Esophagus squamous epithelium (tissue), 5 donors: ENCODE measurements around the gene ZBED1. TPM values are rescaled to one million over a fixed set of nuclear protein-coding genes. Genes with fewer than 3 reads are reported as not detected.

Experiments
- DNase-seq: peaks from one replicate; lab custom pipeline; 2025; lab: John Stamatoyannopoulos, UW
- H3K27ac ChIP-seq, 4 donors: fragments of 200-600 bp; sonication (generic); one replicate each; pipeline ENCODE4 v1.5.1; 2016 to 2019; ENCODE audit warnings: mild to moderate bottlenecking in 1 of 4
- H3K27me3 ChIP-seq, 4 donors: fragments of 200-600 bp; sonication (generic); 1 replicate in 3 of 4; 2 replicates in 1 of 4; pipeline versions ENCODE4 v1.5.1 to v1.6.0; 2017 to 2021; ENCODE audit warnings: antibody characterized with exemption in 1 of 4
- H3K36me3 ChIP-seq, 3 donors: fragments of 200-600 bp; sonication (generic); one replicate each; pipeline ENCODE4 v1.5.1; 2016 to 2019
- H3K4me1 ChIP-seq, 3 donors: fragments of 200-600 bp; sonication (generic); one replicate each; pipeline ENCODE4 v1.5.1; 2017 to 2019
- H3K4me3 ChIP-seq, 4 donors: fragments of 200-600 bp; sonication (generic); 1 replicate in 3 of 4; 2 replicates in 1 of 4; pipeline ENCODE4 v1.5.1; 2016 to 2019; ENCODE audit warnings: mild to moderate bottlenecking in 2 of 4, moderate library complexity in 1 of 4
- H3K9me3 ChIP-seq, 3 donors: fragments of 200-600 bp; sonication (generic); one replicate each; pipeline ENCODE4 v1.5.1; 2016 to 2019
- CTCF ChIP-seq, 6 experiments: fragments of 450-650 bp in 4 of 6; fragments of 200-600 bp in 2 of 6; sonication (generic) in 2 of 6; IDR thresholded peaks; one replicate each; pipeline ENCODE4 v1.5.1; 2016 to 2019; ENCODE audit warnings: antibody characterized with exemption in 6 of 6, mild to moderate bottlenecking in 4 of 6, moderate library complexity in 4 of 6
- POLR2A ChIP-seq, 4 donors: fragments of 450-650 bp; IDR thresholded peaks; one replicate each; pipeline ENCODE4 v1.6.1; 2017; ENCODE audit warnings: antibody characterized with exemption in 4 of 4, mild to moderate bottlenecking in 4 of 4, moderate library complexity in 3 of 4
- WGBS, 2 donors: methylation state at CpG; one replicate each; pipeline ENCODE4 v1.1.5; 2018; 5-methylcytosine and 5-hydroxymethylcytosine counted together
- intact Hi-C: fragments of 100-400 bp; cut with DNase I; formaldehyde crosslinking; loops from one replicate; pipeline ENCODE4 v1.15.0; 2022
- total RNA-seq, 4 donors: library from RNA; depleted of rRNA; stranded (reverse); fragments of >200 nt; gene quantifications; one replicate each; pipeline ENCODE4 v1.1.0, GENCODE V29; 2016
- donor health status: DM: yes; HTN: yes; CAD: no.

Gene ZBED1
- total RNA-seq, 4 donors from 2014 or later: 17.5 to 31.0 (median 25.5) TPM

DNA sequence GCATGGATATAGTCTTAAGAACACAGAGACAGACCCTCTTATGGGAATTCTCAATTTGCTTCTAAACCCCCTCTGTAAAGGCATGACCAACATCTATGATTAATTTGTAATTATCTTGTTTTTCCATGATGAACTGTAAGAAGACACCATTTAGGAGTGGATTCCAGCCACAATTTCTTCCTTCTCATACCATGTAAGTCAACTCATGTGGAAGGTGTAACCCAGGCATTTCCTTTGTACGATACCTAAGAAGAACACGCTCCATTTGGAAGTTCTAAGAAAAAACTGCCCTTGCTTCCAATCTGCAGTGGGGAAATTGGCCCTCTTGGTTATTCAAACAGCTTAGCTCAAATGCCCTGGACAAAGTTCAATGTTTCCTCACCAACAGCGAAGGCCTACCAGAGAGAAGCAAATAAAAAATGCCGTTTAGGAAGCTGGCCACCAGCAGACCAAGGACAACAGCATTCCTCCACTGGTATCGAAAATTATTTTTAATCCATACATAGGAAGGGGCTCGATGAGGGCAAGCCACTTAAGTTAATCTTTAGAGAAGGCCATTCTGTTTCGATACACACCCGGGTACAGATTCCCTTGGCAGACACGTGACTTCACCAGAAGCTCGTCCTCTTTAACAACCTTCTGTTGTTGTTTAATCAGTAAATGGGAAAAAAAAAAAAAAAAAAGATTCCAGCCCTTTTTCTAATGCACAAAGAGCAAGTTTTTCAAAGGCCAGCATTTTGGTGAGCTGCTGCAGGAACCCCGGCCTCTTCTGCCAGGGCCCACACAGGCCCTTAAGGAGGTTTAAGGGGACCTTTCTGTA lies 2.6 kb downstream of the ZBED1 start:
- WGBS, 2 donors: 33 to 39% methylated on average over 10 to 11 of the region's 11 CpGs
- DNase-seq: no peak
- H3K36me3 ChIP-seq: peaks cover 0 to 15% (median 0%) of the 10 kb centered on the region in 3 donors

DNA sequence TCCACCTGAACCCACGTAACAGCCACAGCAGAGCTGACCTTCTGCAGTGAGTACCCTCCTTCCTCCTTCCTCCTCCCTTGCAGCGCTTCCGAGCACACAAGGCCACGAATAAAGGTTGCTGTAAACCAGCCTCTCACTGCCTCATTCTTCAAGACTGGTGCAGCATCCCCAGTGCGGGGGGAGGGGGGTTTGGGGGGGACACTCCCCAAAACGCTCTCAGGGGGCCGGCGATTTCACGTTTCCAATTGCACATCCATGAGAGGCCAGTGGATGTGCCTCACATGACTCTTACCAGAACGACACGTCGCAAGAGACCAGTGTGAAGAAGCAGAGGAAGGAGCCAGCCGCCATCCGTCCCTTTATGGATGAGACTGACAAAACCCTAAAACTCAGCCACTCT lies 5.2 kb downstream of the ZBED1 start:
- peaks cover 0 to 38% (median 0%) of the 10 kb centered on the region in 3 donors for H3K36me3 ChIP-seq
- intact Hi-C loops: no loop called here
- no peaks in the 10 kb centered on the region for H3K9me3 ChIP-seq
- 83 to 89% methylated on average over 10 to 14 of the region's 14 CpGs for WGBS, 2 donors
- no peak for DNase-seq
- peaks cover 9 to 46% (median 20%) of the 10 kb centered on the region in 3 donors for H3K4me1 ChIP-seq
- TF ChIP-seq CTCF (IDR thresholded peaks at IDR 0.05): no peak
- TF ChIP-seq POLR2A (IDR thresholded peaks at IDR 0.05): no peak
- no peak overlapping the region for H3K4me3 ChIP-seq
- no peak overlapping the region for H3K27ac ChIP-seq
- H3K27me3 ChIP-seq: no peaks in the 10 kb centered on the region

More for the DNA sequence above, 2.6 kb downstream of the ZBED1 start:
- Histone ChIP-seq H3K4me3 (peak overlapping the region; percentile 1 to 90 (median 41)), H3K27me3 (no peaks in the 10 kb centered on the region), H3K9me3 (no peaks in the 10 kb centered on the region), H3K4me1 (peaks cover 9 to 43% (median 20%) of the 10 kb centered on the region in 3 donors), H3K27ac (peak overlapping the region; percentile 60 to 95 (median 88))
- no peak for TF ChIP-seq CTCF (IDR thresholded peaks at IDR 0.05)
- no peak for TF ChIP-seq POLR2A (IDR thresholded peaks at IDR 0.05)
- intact Hi-C loops: no loop called here

GRCh38 chrX:2492531-2493218 lies 8.1 kb downstream of the ZBED1 start:
- 88 to 89% methylated on average over 21 to 22 of the region's 22 CpGs for WGBS, 2 donors

DNA sequence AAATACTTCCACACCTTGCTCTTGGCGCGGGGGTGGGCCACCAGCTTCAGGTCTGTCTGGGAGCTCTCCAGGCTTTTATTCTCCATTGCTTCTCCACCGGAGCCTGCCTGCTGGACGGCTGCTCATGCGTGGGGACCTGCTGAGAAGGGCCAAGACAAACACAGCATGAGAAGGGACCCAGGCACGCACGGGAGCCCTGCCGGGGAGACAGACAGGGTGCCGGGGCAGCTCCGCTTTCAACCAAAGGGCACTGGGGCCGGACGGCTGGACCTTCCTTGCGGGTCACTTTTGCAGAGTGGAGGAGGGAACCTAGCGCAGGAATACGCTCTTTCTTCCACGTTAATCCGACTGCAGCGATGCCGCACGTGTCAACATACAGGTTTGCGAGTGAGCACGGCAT lies 10.1 kb downstream of the ZBED1 start:
- Histone ChIP-seq H3K36me3 (peaks cover 17 to 73% (median 22%) of the 10 kb centered on the region in 3 donors), H3K27ac (no peak overlapping the region), H3K4me3 (no peak overlapping the region)

More at GRCh38 chrX:2492531-2493218, 8.1 kb downstream of the ZBED1 start:
- Histone ChIP-seq H3K27me3 (no peaks in the 10 kb centered on the region), H3K27ac (no peak overlapping the region), H3K4me3 (no peak overlapping the region), H3K9me3 (no peaks in the 10 kb centered on the region), H3K4me1 (peaks cover 0 to 21% (median 4%) of the 10 kb centered on the region in 3 donors), H3K36me3 (peaks cover 17 to 67% (median 22%) of the 10 kb centered on the region in 3 donors)
- DNase-seq: no peak
- no peak for TF ChIP-seq POLR2A (IDR thresholded peaks at IDR 0.05)
- intact Hi-C loops: no loop called here

More for the DNA sequence above, 10.1 kb downstream of the ZBED1 start:
- no peak for TF ChIP-seq CTCF (IDR thresholded peaks at IDR 0.05)
- H3K4me1 ChIP-seq: peaks cover 0 to 28% (median 0%) of the 10 kb centered on the region in 3 donors
- 97 to 98% methylated on average over 10 of the region's 22 CpGs for WGBS, 2 donors
- no peaks in the 10 kb centered on the region for H3K27me3 ChIP-seq
- DNase-seq: no peak
- H3K9me3 ChIP-seq: no peaks in the 10 kb centered on the region
- intact Hi-C loops: no loop called here
